Endodermal cell (in vitro differentiated cells): ENCODE measurements around the gene GPR27. TPM values are rescaled to one million over a fixed set of nuclear protein-coding genes. Genes with fewer than 3 reads are reported as not detected.

Source experiments
- DNase-seq: peaks from one replicate; pipeline ENCODE4 v3.0.0-alpha.2; 2017
- H3K27ac ChIP-seq: 2 replicates; pipeline ENCODE4 v1.5.1; 2013; ENCODE audit warnings: mild to moderate bottlenecking, low read depth, low read length, moderate library complexity
- H3K27me3 ChIP-seq: 2 replicates; pipeline ENCODE4 v1.6.1; 2013; ENCODE audit warnings: mild to moderate bottlenecking, low read length, moderate library complexity; ENCODE audit not compliant: insufficient read depth, control insufficient read depth, poor library complexity, severe bottlenecking
- H3K36me3 ChIP-seq: 2 replicates; pipeline ENCODE4 v1.7.0; 2013; ENCODE audit warnings: mild to moderate bottlenecking, low read length, moderate library complexity; ENCODE audit not compliant: control insufficient read depth, insufficient read depth
- H3K4me1 ChIP-seq: one replicate; pipeline ENCODE4 v1.7.0; 2013; ENCODE audit warnings: low read length; ENCODE audit not compliant: control insufficient read depth, insufficient read depth
- H3K4me3 ChIP-seq: 2 replicates; pipeline ENCODE4 v1.5.1; 2013; ENCODE audit warnings: mild to moderate bottlenecking, low read length, moderate library complexity
- H3K9ac ChIP-seq: 2 replicates; pipeline ENCODE4 v1.6.1; 2013; ENCODE audit warnings: mild to moderate bottlenecking, low read length, moderate library complexity; ENCODE audit not compliant: poor library complexity, severe bottlenecking; ENCODE audit errors: extremely low read depth
- H3K9me3 ChIP-seq: 2 replicates; pipeline ENCODE4 v1.6.1; 2013; ENCODE audit warnings: mild to moderate bottlenecking, low read length, moderate library complexity; ENCODE audit not compliant: control insufficient read depth
- H3K27ac Mint-ChIP-seq: 2 replicates; pipeline ENCODE4 v1.8.0; 2020; ENCODE audit warnings: mixed read lengths
- H3K27me3 Mint-ChIP-seq: 2 replicates; pipeline ENCODE4 v1.8.0; 2021; ENCODE audit warnings: mild to moderate bottlenecking, mixed read lengths; ENCODE audit not compliant: insufficient read depth
- H3K36me3 Mint-ChIP-seq: 2 replicates; pipeline ENCODE4 v1.8.0; 2020; ENCODE audit warnings: low read depth, mixed read lengths
- H3K4me1 Mint-ChIP-seq: 2 replicates; pipeline ENCODE4 v1.8.0; 2020; ENCODE audit warnings: mixed read lengths
- H3K4me3 Mint-ChIP-seq: 2 replicates; pipeline ENCODE4 v1.8.0; 2020; ENCODE audit warnings: mild to moderate bottlenecking, moderate library complexity, mixed read lengths
- H3K9me3 Mint-ChIP-seq: 2 replicates; pipeline ENCODE4 v1.8.0; 2020; ENCODE audit warnings: mild to moderate bottlenecking, mixed read lengths
- CTCF ChIP-seq: fragments of 200-600 bp; sonication (generic); conservative IDR thresholded peaks from 2 replicates; pipeline ENCODE4 v1.5.0; 2021; ENCODE audit warnings: antibody characterized with exemption, mild to moderate bottlenecking
- WGBS, 2 experiments: methylation state at CpG; one replicate each; pipeline versions ENCODE4 v1.1.5 to v1.1.7; 2013; ENCODE audit warnings: missing lambda C conversion rate in 2 of 2, mixed read lengths in 1 of 2; ENCODE audit not compliant: insufficient coverage in 1 of 2, insufficient read length in 1 of 2; 5-methylcytosine and 5-hydroxymethylcytosine counted together
- long read RNA-seq, 4 experiments: library from polyadenylated mRNA in 2 of 4; library from RNA in 1 of 4; library from capped mRNA in 1 of 4; stranded (forward) in 3 of 4; unstranded in 1 of 4; transcript quantifications; one replicate each; pipeline ENCODE4 v2.0.0, GENCODE V29; 2020 to 2021; ENCODE audit warnings: inconsistent platforms in 1 of 4
- polyA plus RNA-seq, 2 experiments: library from polyadenylated mRNA; stranded (reverse); fragments of 50-300 nt; gene quantifications; one replicate each; pipeline ENCODE4 v1.2.3, GENCODE V29; 2013
- total RNA-seq, 2 donors: library from RNA; stranded (reverse); fragmentation: NEBNext Ultra II Directional in 1 of 2; extraction: Animal tissue kit (Norgen Biotek cat#: 25700) in 1 of 2; gene quantifications; 2 replicates in 1 of 2; 3 replicates in 1 of 2; pipeline ENCODE4 v1.2.1, GENCODE V29; 2021

The GPR27 gene
- 1 to 10 TPM; 7.4 to 7.9 TPM for total RNA-seq
- 10.0 TPM for polyA plus RNA-seq (2013, experiment 1 of 2)
- polyA plus RNA-seq (2013, experiment 2 of 2): 8.9 TPM
- long read RNA-seq, experiment 1, partial matches to known transcripts: 0 of 1 reads
- long read RNA-seq, experiment 1, other reads (novel, unspliced or antisense): 0 of 1 reads
- long read RNA-seq, experiment 2, transcript GPR27-201 (1 exons, 2,447 nt): major isoform, 62 of 62 reads
- long read RNA-seq, experiment 2, partial matches to known transcripts: 0 of 62 reads
- long read RNA-seq, experiment 2, other reads (novel, unspliced or antisense): 0 of 62 reads
- long read RNA-seq, experiment 3, partial matches to known transcripts: 0 of 1 reads
- long read RNA-seq, experiment 3, other reads (novel, unspliced or antisense): 0 of 1 reads
- long read RNA-seq, experiment 4, partial matches to known transcripts: 0 of 4 reads
- long read RNA-seq, experiment 4, other reads (novel, unspliced or antisense): 0 of 4 reads

- no peak within 1 kb of the TSS for H3K9ac ChIP-seq
- no peak for TF ChIP-seq CTCF
These were observed at the start of gene GPR27 for GRCh38 chr3:71753701-71754609. Gene GPR27 (plus strand): TSS chr3:71753855. CDS start chr3:71754050, 195 bp downstream.

DNA sequence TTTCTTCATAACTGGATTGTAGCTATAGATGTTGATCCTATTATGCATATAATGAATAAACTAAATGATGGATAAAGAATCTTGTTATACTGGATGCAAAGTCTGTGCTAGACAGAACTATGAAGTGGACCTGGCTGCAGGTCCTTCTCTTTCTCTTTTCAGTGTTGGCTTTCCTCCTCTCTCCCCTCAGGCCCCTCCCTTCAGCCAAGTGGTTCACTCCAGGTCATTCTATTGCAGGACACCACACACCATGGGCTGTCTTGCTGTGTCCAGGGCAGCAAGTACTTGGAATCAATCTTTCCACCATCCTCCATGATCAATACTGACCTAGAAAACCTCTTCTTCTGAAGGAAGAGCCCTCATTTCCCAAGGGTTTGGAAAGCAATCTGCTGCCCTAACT lies 48.7 kb upstream of the GPR27 start:
- H3K4me3 ChIP-seq: no peak overlapping the region
- no peak for DNase-seq
- Mint-ChIP-seq H3K27me3 (no peaks in the 10 kb centered on the region), H3K9me3 (no peaks in the 10 kb centered on the region), H3K4me1 (peaks cover 5% of the 10 kb centered on the region), H3K4me3 (no peak overlapping the region), H3K27ac (no peak overlapping the region), H3K36me3 (no peaks in the 10 kb centered on the region)
- H3K9me3 ChIP-seq: no peaks in the 10 kb centered on the region
- no peaks in the 10 kb centered on the region for H3K36me3 ChIP-seq
- TF ChIP-seq CTCF: no peak
- no peak overlapping the region for H3K27ac ChIP-seq
- no peak overlapping the region for H3K9ac ChIP-seq
- H3K27me3 ChIP-seq: no peaks in the 10 kb centered on the region
- no peaks in the 10 kb centered on the region for H3K4me1 ChIP-seq

More at GRCh38 chr3:71753701-71754609, at the start of gene GPR27:
- Mint-ChIP-seq H3K4me3 (peak within 1 kb of the TSS; percentile 61), H3K4me1 (peaks cover 9% of the 10 kb centered on the region), H3K9me3 (no peaks in the 10 kb centered on the region), H3K27me3 (peaks cover 78% of the 10 kb centered on the region), H3K36me3 (no peaks in the 10 kb centered on the region), H3K27ac (no peak within 1 kb of the TSS)
- Histone ChIP-seq H3K27ac (no peak within 1 kb of the TSS), H3K27me3 (peaks cover 80% of the 10 kb centered on the region), H3K9me3 (no peaks in the 10 kb centered on the region), H3K36me3 (no peaks in the 10 kb centered on the region), H3K4me1 (peaks cover 3% of the 10 kb centered on the region), H3K4me3 (peak within 1 kb of the TSS; percentile 74)
- 1% methylated on average over 41 to 131 of the region's 131 CpGs for WGBS, 2 experiments
- peak; percentile 78 for DNase-seq

DNA sequence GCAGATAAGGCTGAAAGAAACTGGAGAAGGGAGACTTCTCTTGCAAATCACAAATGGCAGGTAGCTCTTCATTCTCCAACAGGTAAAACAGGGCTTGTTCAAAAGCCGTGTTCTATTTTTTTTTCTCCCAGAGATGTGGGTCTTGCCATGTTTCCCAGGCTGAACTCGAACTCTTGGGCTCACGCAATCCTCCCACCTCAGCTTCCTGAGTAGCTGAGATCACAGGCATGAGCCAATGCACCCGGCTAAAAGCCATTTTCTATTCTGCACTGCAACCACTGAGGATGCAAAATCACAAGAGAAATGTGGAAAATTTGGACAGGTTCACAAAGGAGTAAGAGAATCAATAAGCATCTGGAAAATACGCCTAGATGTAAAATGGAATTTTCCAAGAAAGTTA lies 48.0 kb upstream of the GPR27 start:
- Mint-ChIP-seq H3K27ac (no peak overlapping the region), H3K36me3 (no peaks in the 10 kb centered on the region), H3K4me1 (peaks cover 5% of the 10 kb centered on the region), H3K9me3 (no peaks in the 10 kb centered on the region), H3K27me3 (no peaks in the 10 kb centered on the region), H3K4me3 (no peak overlapping the region)
- Histone ChIP-seq H3K27ac (no peak overlapping the region), H3K4me3 (no peak overlapping the region), H3K9ac (no peak overlapping the region), H3K36me3 (no peaks in the 10 kb centered on the region), H3K27me3 (no peaks in the 10 kb centered on the region), H3K9me3 (no peaks in the 10 kb centered on the region), H3K4me1 (no peaks in the 10 kb centered on the region)
- no peak for DNase-seq
- 91 to 94% methylated on average over 5 of the region's 5 CpGs for WGBS, 2 experiments
- TF ChIP-seq CTCF: no peak
